ENCODE results near the gene KIF21B. TPM values are rescaled to one million over a fixed set of nuclear protein-coding genes. Genes with fewer than 3 reads are reported as not detected.
"Not testable (repeated sequence)": the region's sequence is repeated elsewhere in the genome, so short reads cannot be mapped to it uniquely, and the experiment has no call there.

Gene KIF21B
- polyA plus RNA-seq, 1 donor = 2.7 TPM

DNA sequence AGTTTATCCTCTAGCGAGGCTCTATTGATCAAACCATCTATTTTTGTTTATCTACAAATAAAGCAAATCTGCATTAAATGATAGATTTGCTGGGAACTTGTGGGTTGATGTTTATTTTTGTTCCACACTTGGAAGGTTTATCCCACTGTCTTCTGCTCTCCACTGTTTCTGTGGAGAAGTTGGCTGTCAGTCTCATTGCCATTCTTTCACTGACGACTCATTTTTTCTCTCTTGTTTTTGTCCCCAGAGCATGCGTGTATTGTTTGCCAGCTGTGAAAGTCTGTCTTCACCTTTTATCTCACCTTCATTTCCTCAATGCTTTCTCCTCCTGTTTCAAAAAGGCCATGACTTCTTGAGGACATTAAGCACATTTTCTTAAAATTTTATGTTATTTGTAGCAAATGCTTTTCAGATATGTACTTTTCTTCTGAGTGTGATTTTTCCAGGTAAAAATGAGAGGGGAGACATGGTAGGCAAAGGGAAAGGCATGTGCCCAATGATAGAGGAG is 76.4 kb downstream of the KIF21B start:
- DNase-seq = no peak

GRCh38 chr1:200945111-200945510 is 78.4 kb downstream of the KIF21B start:
- no peak for DNase-seq

DNA sequence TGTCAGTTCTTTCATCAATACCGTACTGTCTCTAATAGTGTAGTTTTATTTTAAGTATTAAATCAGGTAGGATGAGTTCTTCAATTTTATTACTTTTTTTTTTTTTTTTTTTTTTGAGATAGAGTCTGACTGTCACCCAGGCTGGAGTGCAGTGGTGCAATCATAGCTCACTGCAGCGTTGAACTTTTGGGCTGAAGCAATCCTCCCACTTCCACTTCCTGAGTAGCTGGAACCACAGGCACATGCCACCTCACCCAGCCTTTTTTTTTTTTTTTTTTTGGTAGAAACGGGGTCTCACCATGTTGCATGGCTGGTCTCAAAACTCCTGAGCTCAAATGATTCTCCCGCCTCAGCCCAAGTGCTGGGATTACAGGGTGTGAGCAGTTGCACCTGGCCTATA is 84.6 kb downstream of the KIF21B start:
- no peak for DNase-seq

DNA sequence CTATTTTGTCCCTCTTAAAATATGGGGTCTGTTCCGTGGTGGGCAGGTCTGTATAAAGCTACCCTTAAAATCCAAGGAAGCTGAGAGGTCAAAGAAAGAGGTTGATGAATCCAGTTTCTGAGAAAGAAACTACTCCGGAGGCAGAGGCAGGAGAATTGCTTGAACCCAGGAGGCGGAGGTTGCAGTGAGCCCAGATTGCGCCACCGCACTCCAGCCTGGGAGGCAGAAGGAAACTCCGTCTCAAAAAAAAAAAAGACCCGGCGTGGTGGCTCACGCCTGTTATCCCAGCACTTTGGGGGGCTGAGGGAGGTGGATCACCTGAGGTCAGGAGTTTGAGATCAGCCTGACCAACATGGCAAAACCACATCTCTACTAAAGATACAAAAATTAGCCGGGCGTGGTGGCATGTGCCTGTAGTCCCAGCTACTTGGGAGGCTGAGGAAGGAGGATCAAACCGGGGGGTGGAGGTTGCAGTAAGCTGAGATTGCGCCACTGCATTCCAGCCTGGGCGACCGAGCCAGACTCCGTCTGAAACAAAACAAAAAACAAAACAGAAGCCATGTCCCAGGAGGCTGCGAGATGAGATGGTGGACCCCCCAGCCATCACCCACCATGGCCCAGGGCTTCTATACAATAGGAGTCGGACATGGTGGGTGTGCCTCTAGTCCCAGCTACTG is 88.1 kb downstream of the KIF21B start:
- not testable (repeated sequence) for DNase-seq

DNA sequence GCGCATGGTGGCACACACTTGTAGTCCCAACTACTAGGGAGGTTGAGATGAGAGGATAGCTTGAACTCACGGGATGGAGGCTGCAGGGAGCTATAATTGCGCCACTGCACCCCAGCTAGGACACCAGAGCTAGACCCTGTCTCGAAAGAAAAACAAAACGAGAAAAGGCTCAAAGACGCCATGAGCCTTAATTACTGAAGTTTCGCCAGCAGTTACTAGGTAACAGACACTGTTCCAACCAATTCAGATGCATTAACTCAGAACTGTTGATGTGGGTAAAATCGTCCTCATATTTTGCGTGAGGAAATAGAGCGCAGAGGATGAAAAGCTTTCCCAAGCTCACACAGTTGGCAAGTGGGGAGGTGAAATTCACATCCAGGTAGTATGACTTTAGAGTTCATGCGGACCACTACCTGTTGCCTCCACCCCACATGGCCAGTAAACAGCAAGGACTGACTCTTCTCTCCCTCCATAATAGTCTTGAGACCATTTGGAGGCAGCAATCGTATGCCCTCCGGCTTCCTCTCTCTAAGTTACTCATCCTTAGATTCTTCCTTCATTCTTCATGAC is 88.8 kb downstream of the KIF21B start:
- no peak for DNase-seq

- no peak for DNase-seq
These were observed 91.7 kb downstream of the KIF21B start for GRCh38 chr1:200931776-200932175.

- DNase-seq = not testable (repeated sequence)
These were observed 93.2 kb downstream of the KIF21B start for GRCh38 chr1:200930285-200930684.

GRCh38 chr1:200929530-200930278 is 93.8 kb downstream of the KIF21B start:
- DNase-seq = no peak

GRCh38 chr1:200925831-200926230 is 97.7 kb downstream of the KIF21B start:
- DNase-seq = no peak

DNA sequence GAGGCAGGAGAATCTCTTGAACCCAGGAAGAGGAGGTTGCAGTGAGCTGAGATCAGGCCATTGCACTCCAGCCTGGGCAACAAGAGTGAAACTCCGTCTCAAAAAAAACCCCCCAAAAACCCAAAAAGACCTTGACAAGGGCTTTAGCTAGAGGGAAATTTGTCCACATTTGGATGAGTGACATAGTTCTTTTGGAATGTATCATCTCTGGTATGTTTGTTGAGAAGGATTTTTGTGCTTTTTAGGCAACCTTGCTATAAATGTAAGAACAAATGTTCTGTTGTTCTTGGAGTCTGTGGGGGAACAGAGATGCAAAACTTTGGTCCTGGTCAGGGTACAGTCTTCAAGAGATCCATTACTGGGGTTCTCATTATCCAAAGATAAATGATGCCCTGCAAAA is 99.9 kb downstream of the KIF21B start:
- no peak for DNase-seq

GRCh38 chr1:200922406-200922805 is 101.1 kb downstream of the KIF21B start:
- DNase-seq = no peak

- DNase-seq = no peak
These were observed 101.9 kb downstream of the KIF21B start for GRCh38 chr1:200921571-200922110.

Other genes starting within 250 kb of the KIF21B start
- gene GPR25, start 150.7 kb downstream of the KIF21B start, polyA plus RNA-seq (ENCODE audit: insufficient read length) = not detected
- 33.8 TPM for gene INAVA, start 128.8 kb downstream of the KIF21B start, polyA plus RNA-seq (ENCODE audit: insufficient read length)
- gene CACNA1S, start 88.7 kb upstream of the KIF21B start, polyA plus RNA-seq (ENCODE audit: insufficient read length) = 0.53 TPM
- 0.15 TPM for gene ASCL5, start 103.5 kb upstream of the KIF21B start, polyA plus RNA-seq (ENCODE audit: insufficient read length)
- 130 TPM for gene TMEM9, start 130.8 kb upstream of the KIF21B start, polyA plus RNA-seq (ENCODE audit: insufficient read length)
- gene IGFN1, start 167.1 kb upstream of the KIF21B start, polyA plus RNA-seq (ENCODE audit: insufficient read length) = 0.91 TPM